ENCODE measurements around the gene ISCU.
"Not testable (repeated sequence)": the region's sequence is repeated elsewhere in the genome, so short reads cannot be mapped to it uniquely, and the experiment has no call there.

The ISCU gene

GRCh38 chr12:108571609-108572165, 9.3 kb downstream of the ISCU start:
- TF ChIP-seq CTCF (IDR thresholded peaks at IDR 0.05; ENCODE audit: borderline replicate concordance, insufficient read depth, low read depth, low read length), result no peak
- no peak overlapping the region for H3K4me3 ChIP-seq (ENCODE audit: low read depth, low read length)

- TF ChIP-seq CTCF (IDR thresholded peaks at IDR 0.05; ENCODE audit: borderline replicate concordance, insufficient read depth, low read depth, low read length), result no peak
- H3K4me3 ChIP-seq (ENCODE audit: low read depth, low read length), result no peak overlapping the region
Observed at GRCh38 chr12:108572166-108572790, 9.9 kb downstream of the ISCU start.

- no peak for TF ChIP-seq CTCF (IDR thresholded peaks at IDR 0.05; ENCODE audit: borderline replicate concordance, insufficient read depth, low read depth, low read length)
Observed at GRCh38 chr12:108573317-108573716, 10.9 kb downstream of the ISCU start.

GRCh38 chr12:108574276-108574675, 11.9 kb downstream of the ISCU start:
- H3K4me3 ChIP-seq (ENCODE audit: low read depth, low read length), result not testable (repeated sequence)

More at GRCh38 chr12:108573317-108573716, 10.9 kb downstream of the ISCU start:
- H3K4me3 ChIP-seq (ENCODE audit: low read depth, low read length), result no peak overlapping the region

- no peak for TF ChIP-seq CTCF (IDR thresholded peaks at IDR 0.05; ENCODE audit: borderline replicate concordance, insufficient read depth, low read depth, low read length)
- no peak overlapping the region for H3K4me3 ChIP-seq (ENCODE audit: low read depth, low read length)
Observed at GRCh38 chr12:108575199-108575912, 13.0 kb downstream of the ISCU start.

- no peak for TF ChIP-seq CTCF (IDR thresholded peaks at IDR 0.05; ENCODE audit: borderline replicate concordance, insufficient read depth, low read depth, low read length)
- H3K4me3 ChIP-seq (ENCODE audit: low read depth, low read length), result no peak overlapping the region
Observed at GRCh38 chr12:108576660-108577234, 14.4 kb downstream of the ISCU start.

GRCh38 chr12:108577458-108577857, 15.1 kb downstream of the ISCU start:
- H3K4me3 ChIP-seq (ENCODE audit: low read depth, low read length), result no peak overlapping the region
- TF ChIP-seq CTCF (IDR thresholded peaks at IDR 0.05; ENCODE audit: borderline replicate concordance, insufficient read depth, low read depth, low read length), result no peak
